GM12874 (cell line): ENCODE results near the gene PANK2.

ENCODE experiments used
- CTCF ChIP-seq: IDR thresholded peaks from 2 replicates; pipeline ENCODE4 v1.5.1; 2011; ENCODE audit warnings: low read depth, mild to moderate bottlenecking, control low read depth, low read length, moderate library complexity; ENCODE audit not compliant: insufficient read depth

Gene PANK2

GRCh38 chr20:3910853-3911252 lies 21.7 kb downstream of the PANK2 start:
- TF ChIP-seq CTCF = no peak

DNA sequence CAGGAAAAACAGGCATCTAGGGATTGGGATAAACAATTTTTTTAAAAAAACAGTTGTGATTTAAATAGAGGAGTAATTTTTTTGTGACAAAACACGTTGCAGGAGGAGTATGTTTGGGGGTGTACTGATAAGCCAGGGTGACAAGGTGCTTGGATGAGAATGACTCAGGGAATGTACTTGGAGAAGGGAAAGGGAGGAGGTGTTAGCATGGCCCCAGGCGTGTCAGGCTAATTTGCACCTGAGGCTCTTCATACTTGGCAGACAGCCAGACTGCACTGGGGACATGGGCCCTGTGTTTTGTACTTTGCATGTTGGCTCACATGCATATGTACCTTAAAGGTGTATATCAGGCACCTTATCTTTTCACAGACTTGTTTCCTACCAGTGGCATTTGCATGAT lies 22.8 kb downstream of the PANK2 start:
- TF ChIP-seq CTCF = no peak

DNA sequence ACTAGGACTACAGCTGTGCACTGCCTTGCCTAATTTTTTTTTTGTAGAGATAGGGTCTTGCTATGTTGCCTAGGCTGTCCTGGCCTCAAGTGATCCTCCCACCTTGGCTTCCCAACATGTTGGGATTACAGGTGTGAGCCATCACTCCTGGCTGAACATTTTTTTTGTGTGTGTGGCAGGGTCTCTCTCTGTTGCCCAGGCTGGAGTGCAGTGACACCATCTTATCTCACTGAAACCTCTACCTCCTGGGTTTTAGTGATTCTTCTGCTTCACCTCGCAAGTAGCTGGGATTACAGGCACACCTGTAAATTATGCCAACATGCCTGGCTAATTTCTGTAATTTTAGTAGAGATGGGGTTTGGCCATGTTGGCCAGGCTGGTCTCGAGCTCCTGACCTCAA lies 25.3 kb downstream of the PANK2 start:
- no peak for TF ChIP-seq CTCF

GRCh38 chr20:3915691-3916090 lies 26.5 kb downstream of the PANK2 start:
- no peak for TF ChIP-seq CTCF

DNA sequence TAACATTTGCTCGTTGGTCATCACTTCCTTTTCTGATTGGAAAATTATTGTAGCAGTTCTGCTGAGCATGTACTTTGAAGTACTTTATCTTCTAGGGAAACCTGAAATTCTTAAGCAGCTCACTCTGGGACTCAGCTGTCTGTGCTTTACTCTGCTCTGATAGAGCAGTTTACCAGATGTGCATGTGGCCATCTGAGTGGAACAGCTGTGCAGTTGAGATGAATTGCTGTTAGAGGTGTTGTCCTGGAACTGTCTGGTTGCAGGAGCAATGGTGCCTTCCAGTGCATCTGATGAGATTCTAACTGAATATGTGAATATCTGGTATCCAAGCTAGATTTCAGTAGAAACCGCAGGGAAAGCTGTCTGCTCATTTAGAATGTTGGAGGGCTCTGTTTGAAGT lies 27.2 kb downstream of the PANK2 start:
- TF ChIP-seq CTCF = no peak

DNA sequence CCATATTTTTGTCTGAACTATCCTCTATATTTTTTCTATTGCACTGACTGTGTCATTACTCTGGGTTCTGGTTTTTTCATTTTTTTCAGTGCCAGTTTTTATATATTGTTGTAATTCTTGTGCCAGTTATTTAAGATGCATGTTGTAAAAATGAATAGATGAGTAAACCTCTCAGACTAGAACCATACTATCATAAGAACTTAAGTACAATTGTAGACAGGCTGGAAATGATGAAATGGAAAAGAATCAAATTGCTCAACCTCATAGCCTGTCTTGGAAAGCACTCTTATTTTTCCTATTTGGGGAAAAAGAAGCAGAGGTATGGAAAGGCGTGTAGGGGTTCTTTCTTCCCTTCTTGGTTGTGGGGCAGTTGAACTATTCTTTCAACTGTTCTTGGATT lies 30.2 kb downstream of the PANK2 start:
- no peak for TF ChIP-seq CTCF

GRCh38 chr20:3922223-3922982 lies 33.2 kb downstream of the PANK2 start:
- no peak for TF ChIP-seq CTCF
